Measurements from ENCODE around the gene TMEM109.

DNA sequence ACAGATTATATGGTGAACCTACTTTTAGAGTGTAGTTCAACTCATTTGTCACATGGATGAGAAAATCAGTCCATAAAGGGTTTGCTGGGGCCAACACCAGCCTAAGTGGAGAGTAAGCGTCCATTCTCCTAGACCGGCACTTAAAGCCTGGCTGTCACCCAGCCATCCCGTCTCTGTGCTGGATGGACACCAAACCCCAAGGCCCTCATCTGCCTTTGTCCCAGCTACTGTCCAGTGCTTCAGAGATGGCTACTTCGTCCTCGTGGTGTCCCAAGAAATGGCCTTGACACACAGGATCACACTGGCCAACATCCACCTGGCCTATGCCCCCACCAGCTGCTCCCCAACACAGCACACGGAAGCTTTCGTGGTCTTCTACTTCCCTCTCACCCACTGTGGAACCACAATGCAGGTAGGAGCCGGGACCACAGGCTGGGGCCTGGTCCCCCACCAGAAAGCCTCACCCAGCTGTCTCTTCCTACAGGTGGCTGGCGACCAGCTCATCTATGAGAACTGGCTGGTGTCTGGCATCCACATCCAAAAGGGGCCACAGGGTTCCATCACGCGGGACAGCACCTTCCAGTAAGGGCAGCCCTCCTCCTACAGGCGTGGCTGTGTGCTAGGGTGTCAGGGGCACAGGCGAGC is 43.1 kb upstream of the TMEM109 start:
- TF ChIP-seq, protein P1, sequence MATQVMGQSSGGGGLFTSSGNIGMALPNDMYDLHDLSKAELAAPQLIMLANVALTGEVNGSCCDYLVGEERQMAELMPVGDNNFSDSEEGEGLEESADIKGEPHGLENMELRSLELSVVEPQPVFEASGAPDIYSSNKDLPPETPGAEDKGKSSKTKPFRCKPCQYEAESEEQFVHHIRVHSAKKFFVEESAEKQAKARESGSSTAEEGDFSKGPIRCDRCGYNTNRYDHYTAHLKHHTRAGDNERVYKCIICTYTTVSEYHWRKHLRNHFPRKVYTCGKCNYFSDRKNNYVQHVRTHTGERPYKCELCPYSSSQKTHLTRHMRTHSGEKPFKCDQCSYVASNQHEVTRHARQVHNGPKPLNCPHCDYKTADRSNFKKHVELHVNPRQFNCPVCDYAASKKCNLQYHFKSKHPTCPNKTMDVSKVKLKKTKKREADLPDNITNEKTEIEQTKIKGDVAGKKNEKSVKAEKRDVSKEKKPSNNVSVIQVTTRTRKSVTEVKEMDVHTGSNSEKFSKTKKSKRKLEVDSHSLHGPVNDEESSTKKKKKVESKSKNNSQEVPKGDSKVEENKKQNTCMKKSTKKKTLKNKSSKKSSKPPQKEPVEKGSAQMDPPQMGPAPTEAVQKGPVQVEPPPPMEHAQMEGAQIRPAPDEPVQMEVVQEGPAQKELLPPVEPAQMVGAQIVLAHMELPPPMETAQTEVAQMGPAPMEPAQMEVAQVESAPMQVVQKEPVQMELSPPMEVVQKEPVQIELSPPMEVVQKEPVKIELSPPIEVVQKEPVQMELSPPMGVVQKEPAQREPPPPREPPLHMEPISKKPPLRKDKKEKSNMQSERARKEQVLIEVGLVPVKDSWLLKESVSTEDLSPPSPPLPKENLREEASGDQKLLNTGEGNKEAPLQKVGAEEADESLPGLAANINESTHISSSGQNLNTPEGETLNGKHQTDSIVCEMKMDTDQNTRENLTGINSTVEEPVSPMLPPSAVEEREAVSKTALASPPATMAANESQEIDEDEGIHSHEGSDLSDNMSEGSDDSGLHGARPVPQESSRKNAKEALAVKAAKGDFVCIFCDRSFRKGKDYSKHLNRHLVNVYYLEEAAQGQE (IDR thresholded peaks at IDR 0.05; ENCODE audit: unreplicated experiment) = no peak
- TF ChIP-seq, protein P2, sequence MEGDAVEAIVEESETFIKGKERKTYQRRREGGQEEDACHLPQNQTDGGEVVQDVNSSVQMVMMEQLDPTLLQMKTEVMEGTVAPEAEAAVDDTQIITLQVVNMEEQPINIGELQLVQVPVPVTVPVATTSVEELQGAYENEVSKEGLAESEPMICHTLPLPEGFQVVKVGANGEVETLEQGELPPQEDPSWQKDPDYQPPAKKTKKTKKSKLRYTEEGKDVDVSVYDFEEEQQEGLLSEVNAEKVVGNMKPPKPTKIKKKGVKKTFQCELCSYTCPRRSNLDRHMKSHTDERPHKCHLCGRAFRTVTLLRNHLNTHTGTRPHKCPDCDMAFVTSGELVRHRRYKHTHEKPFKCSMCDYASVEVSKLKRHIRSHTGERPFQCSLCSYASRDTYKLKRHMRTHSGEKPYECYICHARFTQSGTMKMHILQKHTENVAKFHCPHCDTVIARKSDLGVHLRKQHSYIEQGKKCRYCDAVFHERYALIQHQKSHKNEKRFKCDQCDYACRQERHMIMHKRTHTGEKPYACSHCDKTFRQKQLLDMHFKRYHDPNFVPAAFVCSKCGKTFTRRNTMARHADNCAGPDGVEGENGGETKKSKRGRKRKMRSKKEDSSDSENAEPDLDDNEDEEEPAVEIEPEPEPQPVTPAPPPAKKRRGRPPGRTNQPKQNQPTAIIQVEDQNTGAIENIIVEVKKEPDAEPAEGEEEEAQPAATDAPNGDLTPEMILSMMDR (conservative IDR thresholded peaks at IDR 0.05; ENCODE audit: low read depth in 2 of 2) = no peak
- TF ChIP-seq EZH2 (IDR thresholded peaks at IDR 0.05; ENCODE audit: low read depth, unreplicated experiment) (no peak), JUNB (IDR thresholded peaks at IDR 0.05; ENCODE audit: unreplicated experiment) (no peak), EZH2phosphoT487 (IDR thresholded peaks at IDR 0.05; ENCODE audit: unreplicated experiment) (no peak)

Measured in GM23338 (cell line).